ENCODE data around the gene CLSTN2. TPM values are rescaled to one million over a fixed set of nuclear protein-coding genes. Genes with fewer than 3 reads are reported as not detected.

CLSTN2 gene
- total and polyA plus RNA-seq, 2 experiments from 2014 or later: 23.0 to 27.0 TPM

DNA sequence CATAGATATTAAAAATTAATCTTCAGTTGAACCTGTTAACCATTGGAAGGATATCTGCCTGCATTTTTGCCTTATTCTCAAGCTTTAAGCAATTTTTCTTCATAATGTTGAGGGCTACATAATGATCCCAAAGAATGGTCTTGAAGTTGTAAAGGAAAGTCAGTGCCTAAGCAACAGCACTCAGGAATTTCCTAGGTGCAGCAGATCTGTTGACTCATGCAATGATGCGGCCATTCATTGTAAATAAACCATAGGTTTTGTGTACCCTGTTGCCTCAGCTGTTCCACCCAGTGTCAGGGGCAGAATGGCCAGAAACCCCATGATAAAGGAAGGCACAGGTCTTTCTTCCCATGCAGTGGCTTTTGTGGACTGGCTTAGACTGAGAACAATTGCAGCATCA, 664.5 kb downstream of the CLSTN2 start:
- no peak overlapping the region for H3K4me3 ChIP-seq
- H3K4me2 ChIP-seq: no peak overlapping the region
- H3K9me3 ChIP-seq (ENCODE audit: low read depth): no peaks in the 10 kb centered on the region
- TF ChIP-seq, protein P1, sequence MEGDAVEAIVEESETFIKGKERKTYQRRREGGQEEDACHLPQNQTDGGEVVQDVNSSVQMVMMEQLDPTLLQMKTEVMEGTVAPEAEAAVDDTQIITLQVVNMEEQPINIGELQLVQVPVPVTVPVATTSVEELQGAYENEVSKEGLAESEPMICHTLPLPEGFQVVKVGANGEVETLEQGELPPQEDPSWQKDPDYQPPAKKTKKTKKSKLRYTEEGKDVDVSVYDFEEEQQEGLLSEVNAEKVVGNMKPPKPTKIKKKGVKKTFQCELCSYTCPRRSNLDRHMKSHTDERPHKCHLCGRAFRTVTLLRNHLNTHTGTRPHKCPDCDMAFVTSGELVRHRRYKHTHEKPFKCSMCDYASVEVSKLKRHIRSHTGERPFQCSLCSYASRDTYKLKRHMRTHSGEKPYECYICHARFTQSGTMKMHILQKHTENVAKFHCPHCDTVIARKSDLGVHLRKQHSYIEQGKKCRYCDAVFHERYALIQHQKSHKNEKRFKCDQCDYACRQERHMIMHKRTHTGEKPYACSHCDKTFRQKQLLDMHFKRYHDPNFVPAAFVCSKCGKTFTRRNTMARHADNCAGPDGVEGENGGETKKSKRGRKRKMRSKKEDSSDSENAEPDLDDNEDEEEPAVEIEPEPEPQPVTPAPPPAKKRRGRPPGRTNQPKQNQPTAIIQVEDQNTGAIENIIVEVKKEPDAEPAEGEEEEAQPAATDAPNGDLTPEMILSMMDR (IDR thresholded peaks at IDR 0.05; ENCODE audit: poor library complexity): no peak
- TF ChIP-seq EZH2 (IDR thresholded peaks at IDR 0.05; ENCODE audit: borderline replicate concordance) (no peak), EZH2phosphoT487 (IDR thresholded peaks at IDR 0.05; ENCODE audit: low read depth, severe bottlenecking, unreplicated experiment) (no peak)
- no peaks in the 10 kb centered on the region for H3K27me3 ChIP-seq
- no peak overlapping the region for H3K27ac ChIP-seq
- peak; percentile 21 for DNase-seq (ENCODE audit: low spot score)
- H2AFZ ChIP-seq: no peak overlapping the region
- H3K9me2 ChIP-seq (replicated peaks; ENCODE audit: insufficient read depth): no peaks in the 10 kb centered on the region
- WGBS (ENCODE audit: low lambda C conversion rate, missing lambda C conversion rate): 52% methylated on average over 1 of the region's 1 CpG
- H3K36me3 ChIP-seq (replicated peaks; ENCODE audit: insufficient read depth, low read depth): no peaks in the 10 kb centered on the region
- H3K79me2 ChIP-seq: no peaks in the 10 kb centered on the region
- no peaks in the 10 kb centered on the region for H3K4me1 ChIP-seq (ENCODE audit: insufficient read depth)
- H4K20me1 ChIP-seq (ENCODE audit: insufficient read depth, poor library complexity, severe bottlenecking): no peaks in the 10 kb centered on the region

DNA sequence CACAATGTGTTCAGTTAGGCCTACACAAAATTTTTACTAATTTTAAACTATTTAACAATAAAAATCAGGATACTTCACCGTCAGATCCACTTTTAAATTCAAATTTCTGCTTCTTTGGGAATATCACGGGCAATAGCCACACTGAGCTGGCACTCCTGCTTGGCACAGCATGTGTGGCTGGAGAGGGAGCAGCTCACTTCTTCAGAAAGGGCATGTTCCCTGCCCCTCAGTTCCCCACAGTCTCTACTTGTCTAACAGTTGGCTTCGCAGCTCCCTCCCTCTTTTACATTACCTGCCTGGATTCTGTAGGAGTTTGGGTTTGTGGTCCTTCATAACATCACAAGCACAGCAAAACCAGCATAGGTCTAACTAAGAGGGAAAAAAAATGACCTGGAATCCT, 666.9 kb downstream of the CLSTN2 start:
- no peaks in the 10 kb centered on the region for H3K27me3 ChIP-seq
- H4K20me1 ChIP-seq (ENCODE audit: insufficient read depth, poor library complexity, severe bottlenecking): no peaks in the 10 kb centered on the region
- no peak overlapping the region for H3K4me2 ChIP-seq
- no peak overlapping the region for H3K4me3 ChIP-seq
- no peak for DNase-seq (ENCODE audit: low spot score)
- TF ChIP-seq, protein P1 (IDR thresholded peaks at IDR 0.05; ENCODE audit: poor library complexity): no peak
- TF ChIP-seq EZH2 (IDR thresholded peaks at IDR 0.05; ENCODE audit: borderline replicate concordance): no peak
- TF ChIP-seq EZH2phosphoT487 (IDR thresholded peaks at IDR 0.05; ENCODE audit: low read depth, severe bottlenecking, unreplicated experiment): no peak
- no peaks in the 10 kb centered on the region for H3K79me2 ChIP-seq
- H3K4me1 ChIP-seq (ENCODE audit: insufficient read depth): no peaks in the 10 kb centered on the region
- WGBS (ENCODE audit: low lambda C conversion rate, missing lambda C conversion rate): 96% methylated on average over 3 of the region's 3 CpGs
- no peak overlapping the region for H3K27ac ChIP-seq
- no peaks in the 10 kb centered on the region for H3K36me3 ChIP-seq (replicated peaks; ENCODE audit: insufficient read depth, low read depth)
- no peaks in the 10 kb centered on the region for H3K9me3 ChIP-seq (ENCODE audit: low read depth)
- no peak overlapping the region for H2AFZ ChIP-seq
- H3K9me2 ChIP-seq (replicated peaks; ENCODE audit: insufficient read depth): no peaks in the 10 kb centered on the region

DNA sequence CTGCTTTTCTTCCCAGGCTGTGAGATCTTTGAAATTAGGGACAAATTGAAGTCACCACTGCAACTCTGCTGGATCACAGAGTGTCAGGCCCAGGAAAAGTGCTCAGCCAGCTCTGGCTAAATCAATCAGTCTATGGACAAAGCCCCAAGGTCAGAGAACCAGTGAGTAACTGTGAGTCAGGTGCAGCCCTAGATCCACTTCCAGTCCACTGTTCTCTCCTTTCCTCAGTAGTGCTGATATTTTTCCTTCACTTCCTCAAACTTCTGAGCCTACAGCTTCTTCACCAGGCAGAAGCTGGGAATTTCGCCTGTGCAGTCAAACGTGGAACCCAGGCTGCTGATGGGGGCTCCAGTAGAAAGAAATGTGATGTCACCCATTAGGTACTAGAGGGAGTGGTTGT, 667.8 kb downstream of the CLSTN2 start:
- Histone ChIP-seq H3K27me3 (no peaks in the 10 kb centered on the region), H3K4me1 (ENCODE audit: insufficient read depth) (no peaks in the 10 kb centered on the region), H4K20me1 (ENCODE audit: insufficient read depth, poor library complexity, severe bottlenecking) (no peaks in the 10 kb centered on the region), H3K27ac (no peak overlapping the region), H3K4me3 (no peak overlapping the region), H3K36me3 (replicated peaks; ENCODE audit: insufficient read depth, low read depth) (no peaks in the 10 kb centered on the region), H3K79me2 (no peaks in the 10 kb centered on the region), H2AFZ (no peak overlapping the region), H3K9me2 (replicated peaks; ENCODE audit: insufficient read depth) (no peaks in the 10 kb centered on the region), H3K9me3 (ENCODE audit: low read depth) (no peaks in the 10 kb centered on the region), H3K4me2 (no peak overlapping the region)
- WGBS (ENCODE audit: low lambda C conversion rate, missing lambda C conversion rate): 85% methylated on average over 2 of the region's 2 CpGs
- TF ChIP-seq EZH2 (IDR thresholded peaks at IDR 0.05; ENCODE audit: borderline replicate concordance): no peak
- TF ChIP-seq, protein P1 (IDR thresholded peaks at IDR 0.05; ENCODE audit: poor library complexity): no peak
- no peak for TF ChIP-seq EZH2phosphoT487 (IDR thresholded peaks at IDR 0.05; ENCODE audit: low read depth, severe bottlenecking, unreplicated experiment)
- DNase-seq (ENCODE audit: low spot score): no peak

DNA sequence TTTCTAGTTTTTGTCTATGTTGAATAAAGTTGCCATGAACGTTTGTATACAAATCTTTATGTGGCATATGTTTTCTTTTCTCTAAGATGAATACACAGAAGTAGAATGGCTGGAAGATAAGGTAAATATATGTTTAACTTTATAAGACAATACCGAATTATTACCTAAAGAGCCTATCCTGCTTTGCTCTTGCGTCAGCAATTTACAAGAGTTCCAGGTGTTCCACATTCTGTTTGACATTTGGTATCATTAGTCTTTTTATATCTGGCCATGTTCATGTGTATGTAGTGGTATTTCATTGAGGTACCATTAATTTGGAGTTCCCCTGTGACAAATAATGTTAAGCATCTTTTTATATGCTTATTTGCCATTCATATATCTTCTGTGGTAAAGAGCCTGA, 668.8 kb downstream of the CLSTN2 start:
- no peak for TF ChIP-seq EZH2phosphoT487 (IDR thresholded peaks at IDR 0.05; ENCODE audit: low read depth, severe bottlenecking, unreplicated experiment)
- no peak for TF ChIP-seq EZH2 (IDR thresholded peaks at IDR 0.05; ENCODE audit: borderline replicate concordance)
- TF ChIP-seq, protein P1 (IDR thresholded peaks at IDR 0.05; ENCODE audit: poor library complexity): no peak
- no peaks in the 10 kb centered on the region for H3K27me3 ChIP-seq
- H3K4me1 ChIP-seq (ENCODE audit: insufficient read depth): no peaks in the 10 kb centered on the region
- no peaks in the 10 kb centered on the region for H3K79me2 ChIP-seq
- H2AFZ ChIP-seq: no peak overlapping the region
- no peaks in the 10 kb centered on the region for H3K9me3 ChIP-seq (ENCODE audit: low read depth)
- no peak overlapping the region for H3K4me3 ChIP-seq
- no peak overlapping the region for H3K4me2 ChIP-seq
- 80% methylated on average over 3 of the region's 3 CpGs for WGBS (ENCODE audit: low lambda C conversion rate, missing lambda C conversion rate)
- no peak for DNase-seq (ENCODE audit: low spot score)
- H3K36me3 ChIP-seq (replicated peaks; ENCODE audit: insufficient read depth, low read depth): no peaks in the 10 kb centered on the region
- H3K27ac ChIP-seq: no peak overlapping the region
- H4K20me1 ChIP-seq (ENCODE audit: insufficient read depth, poor library complexity, severe bottlenecking): no peaks in the 10 kb centered on the region
- H3K9me2 ChIP-seq (replicated peaks; ENCODE audit: insufficient read depth): no peaks in the 10 kb centered on the region

Data from hepatocyte (in vitro differentiated cells).